Neural cell (in vitro differentiated cells): ENCODE measurements around the gene PEX11B. TPM values are rescaled to one million over a fixed set of nuclear protein-coding genes. Genes with fewer than 3 reads are reported as not detected.
A peak's percentile ranks its signal among the peaks of the same experiment; 100 is the strongest.

ENCODE experiments used
- H2AFZ ChIP-seq: fragments of 200-600, 300-800 bp; sonication (generic), shearing (Covaris generic); 2 replicates; pipeline ENCODE4 v1.6.0; 2014; ENCODE audit warnings: low read depth, mild to moderate bottlenecking, antibody characterized with exemption, low read length, moderate library complexity
- H3F3A ChIP-seq: fragments of 200-600 bp; shearing (Covaris generic); 2 replicates; pipeline ENCODE4 v1.6.1; 2016; ENCODE audit warnings: mild to moderate bottlenecking, moderate library complexity, mixed read lengths, antibody characterized with exemption, low read length; ENCODE audit not compliant: insufficient read depth, poor library complexity, severe bottlenecking
- H3K27ac ChIP-seq: fragments of 200-600, 300-800 bp; sonication (generic), shearing (Covaris generic); 2 replicates; pipeline ENCODE4 v1.5.1; 2014; ENCODE audit warnings: mild to moderate bottlenecking, low read length, moderate library complexity
- H3K27me3 ChIP-seq: fragments of 300-800, 200-600 bp; sonication (generic), shearing (Covaris generic); 2 replicates; pipeline ENCODE4 v1.6.0; 2014; ENCODE audit warnings: mild to moderate bottlenecking, low read depth, low read length, moderate library complexity; ENCODE audit not compliant: insufficient read depth
- H3K36me3 ChIP-seq: fragments of 300-800, 200-600 bp; sonication (generic), shearing (Covaris generic); 2 replicates; pipeline ENCODE4 v1.5.1; 2014; ENCODE audit warnings: mild to moderate bottlenecking, antibody characterized with exemption, low read length, moderate library complexity; ENCODE audit not compliant: insufficient read depth
- H3K4me2 ChIP-seq: fragments of 300-800, 200-600 bp; sonication (generic), shearing (Covaris generic); 2 replicates; pipeline ENCODE4 v1.6.0; 2014; ENCODE audit warnings: mild to moderate bottlenecking, low read length
- H3K4me3 ChIP-seq: fragments of 300-800, 200-600 bp; sonication (generic), shearing (Covaris generic); 2 replicates; pipeline ENCODE4 v1.5.1; 2014; ENCODE audit warnings: mild to moderate bottlenecking, low read length, moderate library complexity
- H3K79me2 ChIP-seq: fragments of 200-600 bp; shearing (Covaris generic); replicated peaks from 2 replicates; pipeline ENCODE4 v1.6.0; 2014; ENCODE audit warnings: mild to moderate bottlenecking, low read length, moderate library complexity; ENCODE audit not compliant: insufficient read depth
- H3K9ac ChIP-seq: fragments of 300-800, 200-600 bp; sonication (generic), shearing (Covaris generic); 2 replicates; pipeline ENCODE4 v1.6.1; 2016; ENCODE audit warnings: mild to moderate bottlenecking, low read length, mixed read lengths
- H3K9me2 ChIP-seq: fragments of 200-600 bp; shearing (Covaris generic); 2 replicates; pipeline ENCODE4 v1.6.1; 2016; ENCODE audit warnings: mild to moderate bottlenecking, low read length, mixed read lengths; ENCODE audit not compliant: insufficient read depth
- H3K9me3 ChIP-seq: fragments of 200-600, 300-800 bp; sonication (generic), shearing (Covaris generic); 2 replicates; pipeline ENCODE4 v1.6.1; 2016; ENCODE audit warnings: mild to moderate bottlenecking, mixed run types, low read length, moderate library complexity, mixed read lengths
- H4K20me1 ChIP-seq: fragments of 200-600 bp; shearing (Covaris generic); 2 replicates; pipeline ENCODE4 v1.6.1; 2016; ENCODE audit warnings: mild to moderate bottlenecking, mixed run types; ENCODE audit not compliant: insufficient read depth
- EP300 ChIP-seq: fragments of 450-650 bp; conservative IDR thresholded peaks from 2 replicates; pipeline ENCODE4 v1.6.1; 2014; ENCODE audit warnings: antibody characterized with exemption, mild to moderate bottlenecking, moderate library complexity; ENCODE audit not compliant: poor library complexity, severe bottlenecking
- EZH2 ChIP-seq: fragments of 200-600, 300-800 bp; shearing (Covaris generic), sonication (generic); IDR thresholded peaks from 2 replicates; pipeline ENCODE4 v1.6.1; 2014; ENCODE audit warnings: antibody characterized with exemption, low read length, borderline replicate concordance, mild to moderate bottlenecking; ENCODE audit not compliant: insufficient read depth, poor library complexity, severe bottlenecking
- MXI1 ChIP-seq: fragments of 450-650 bp; conservative IDR thresholded peaks from 2 replicates; pipeline ENCODE4 v1.6.1; 2014; ENCODE audit warnings: antibody characterized with exemption, mild to moderate bottlenecking; ENCODE audit not compliant: poor library complexity, severe bottlenecking
- POLR2AphosphoS5 ChIP-seq: IDR thresholded peaks from 2 replicates; pipeline ENCODE4 v1.6.1; 2012
- RAD21 ChIP-seq: fragments of 450-650 bp; conservative IDR thresholded peaks from 2 replicates; pipeline ENCODE4 v1.6.1; 2014; ENCODE audit warnings: antibody characterized with exemption, mild to moderate bottlenecking, moderate library complexity
- SMC3 ChIP-seq: fragments of 450-650 bp; conservative IDR thresholded peaks from 2 replicates; pipeline ENCODE4 v1.6.1; 2014; ENCODE audit warnings: antibody characterized with exemption, mild to moderate bottlenecking, moderate library complexity; ENCODE audit not compliant: poor library complexity
- TAF1 ChIP-seq: IDR thresholded peaks from 2 replicates; pipeline ENCODE4 v1.6.1; 2012; ENCODE audit warnings: low read depth
- polyA minus RNA-seq: library from RNA; depleted of rRNA, polyadenylated mRNA; stranded (reverse); fragments of >200 nt; gene quantifications from 2 replicates; pipeline ENCODE4 v1.2.3, GENCODE V29; 2014
- polyA plus RNA-seq: library from polyadenylated mRNA; depleted of rRNA; stranded (reverse); fragments of >200 nt; gene quantifications from 2 replicates; pipeline ENCODE4 v1.2.3, GENCODE V29; 2014
- TF ChIP-seq, protein P1 (sequence below): fragments of 450-650 bp; IDR thresholded peaks from 2 replicates; pipeline ENCODE4 v1.5.1; 2014; ENCODE audit warnings: antibody characterized with exemption, mild to moderate bottlenecking, moderate library complexity; ENCODE audit not compliant: poor library complexity, severe bottlenecking
- TF ChIP-seq, protein P2 (sequence below): IDR thresholded peaks from 2 replicates; pipeline ENCODE4 v1.6.1; 2012; ENCODE audit warnings: borderline replicate concordance

The PEX11B gene, protein sequence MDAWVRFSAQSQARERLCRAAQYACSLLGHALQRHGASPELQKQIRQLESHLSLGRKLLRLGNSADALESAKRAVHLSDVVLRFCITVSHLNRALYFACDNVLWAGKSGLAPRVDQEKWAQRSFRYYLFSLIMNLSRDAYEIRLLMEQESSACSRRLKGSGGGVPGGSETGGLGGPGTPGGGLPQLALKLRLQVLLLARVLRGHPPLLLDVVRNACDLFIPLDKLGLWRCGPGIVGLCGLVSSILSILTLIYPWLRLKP
- polyA plus RNA-seq, result 49.5 and 52.4 TPM in 2 replicates
- 32.5 and 35.1 TPM in 2 replicates for polyA minus RNA-seq

DNA sequence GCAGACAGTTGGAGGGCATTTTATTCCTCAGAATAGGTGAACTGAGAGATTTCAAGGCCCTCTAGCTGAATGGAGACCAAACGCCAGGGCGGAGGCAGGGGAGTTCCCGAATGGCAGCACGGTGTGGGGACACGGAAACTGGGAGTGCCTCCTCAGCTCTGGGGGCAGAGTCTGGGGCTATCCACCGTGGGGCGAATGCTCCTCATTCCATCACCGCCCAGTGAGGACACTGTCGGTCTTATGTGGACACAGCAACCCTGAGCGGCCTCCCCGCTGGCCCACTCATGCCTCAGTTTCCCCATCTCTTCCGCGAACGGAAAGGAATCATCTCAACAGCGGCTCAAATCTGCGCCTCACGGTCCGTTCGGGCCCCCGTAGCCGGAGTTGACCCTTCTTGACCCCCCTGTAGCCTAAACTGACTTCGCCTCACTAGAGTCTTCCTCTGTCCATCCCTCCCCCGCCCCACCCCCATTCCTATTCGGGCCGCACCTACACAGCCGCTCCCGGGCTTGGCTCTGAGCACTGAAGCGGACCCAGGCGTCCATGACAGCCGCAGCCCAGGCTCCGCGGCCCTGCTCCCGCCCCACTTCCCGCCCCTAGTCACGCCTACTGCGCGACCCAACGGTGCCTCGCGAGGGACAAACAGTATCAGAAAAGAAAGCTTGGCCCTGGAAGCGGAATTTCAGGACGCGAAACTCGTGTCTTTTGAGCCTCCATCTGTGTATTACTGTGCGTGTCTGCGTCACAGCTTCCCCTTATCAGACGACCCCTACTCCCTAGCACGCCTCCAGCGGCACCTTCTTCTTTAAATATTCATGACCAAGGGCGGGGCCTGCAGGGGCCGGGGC is at the start of gene PEX11B:
Gene PEX11B, minus strand, starts transcription at position 574 of the 848 bp plus-strand sequence. Its CDS starts 29 bp downstream, at position 545.
- H3K9ac ChIP-seq, result peak within 1 kb of the TSS; percentile 74
- no peaks in the 10 kb centered on the region for H3K79me2 ChIP-seq
- no peaks in the 10 kb centered on the region for H3K27me3 ChIP-seq
- H3K4me3 ChIP-seq, result peak within 1 kb of the TSS; percentile 79
- H4K20me1 ChIP-seq, result no peaks in the 10 kb centered on the region
- H3K9me2 ChIP-seq, result no peaks in the 10 kb centered on the region
- H3K4me2 ChIP-seq, result peak within 1 kb of the TSS; percentile 87
- H2AFZ ChIP-seq, result peak within 1 kb of the TSS; percentile 71
- H3F3A ChIP-seq, result no peaks in the 10 kb centered on the region
- H3K27ac ChIP-seq, result peak within 1 kb of the TSS; percentile 73
- H3K9me3 ChIP-seq, result no peaks in the 10 kb centered on the region
- no peaks in the 10 kb centered on the region for H3K36me3 ChIP-seq
- TF ChIP-seq RAD21 (no peak), EP300 (no peak), SMC3 (no peak), MXI1 (peak; percentile 89), POLR2AphosphoS5 (peak; percentile 66), EZH2 (no peak)
- TF ChIP-seq, protein P1, sequence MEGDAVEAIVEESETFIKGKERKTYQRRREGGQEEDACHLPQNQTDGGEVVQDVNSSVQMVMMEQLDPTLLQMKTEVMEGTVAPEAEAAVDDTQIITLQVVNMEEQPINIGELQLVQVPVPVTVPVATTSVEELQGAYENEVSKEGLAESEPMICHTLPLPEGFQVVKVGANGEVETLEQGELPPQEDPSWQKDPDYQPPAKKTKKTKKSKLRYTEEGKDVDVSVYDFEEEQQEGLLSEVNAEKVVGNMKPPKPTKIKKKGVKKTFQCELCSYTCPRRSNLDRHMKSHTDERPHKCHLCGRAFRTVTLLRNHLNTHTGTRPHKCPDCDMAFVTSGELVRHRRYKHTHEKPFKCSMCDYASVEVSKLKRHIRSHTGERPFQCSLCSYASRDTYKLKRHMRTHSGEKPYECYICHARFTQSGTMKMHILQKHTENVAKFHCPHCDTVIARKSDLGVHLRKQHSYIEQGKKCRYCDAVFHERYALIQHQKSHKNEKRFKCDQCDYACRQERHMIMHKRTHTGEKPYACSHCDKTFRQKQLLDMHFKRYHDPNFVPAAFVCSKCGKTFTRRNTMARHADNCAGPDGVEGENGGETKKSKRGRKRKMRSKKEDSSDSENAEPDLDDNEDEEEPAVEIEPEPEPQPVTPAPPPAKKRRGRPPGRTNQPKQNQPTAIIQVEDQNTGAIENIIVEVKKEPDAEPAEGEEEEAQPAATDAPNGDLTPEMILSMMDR, result no peak
- TF ChIP-seq, protein P2, sequence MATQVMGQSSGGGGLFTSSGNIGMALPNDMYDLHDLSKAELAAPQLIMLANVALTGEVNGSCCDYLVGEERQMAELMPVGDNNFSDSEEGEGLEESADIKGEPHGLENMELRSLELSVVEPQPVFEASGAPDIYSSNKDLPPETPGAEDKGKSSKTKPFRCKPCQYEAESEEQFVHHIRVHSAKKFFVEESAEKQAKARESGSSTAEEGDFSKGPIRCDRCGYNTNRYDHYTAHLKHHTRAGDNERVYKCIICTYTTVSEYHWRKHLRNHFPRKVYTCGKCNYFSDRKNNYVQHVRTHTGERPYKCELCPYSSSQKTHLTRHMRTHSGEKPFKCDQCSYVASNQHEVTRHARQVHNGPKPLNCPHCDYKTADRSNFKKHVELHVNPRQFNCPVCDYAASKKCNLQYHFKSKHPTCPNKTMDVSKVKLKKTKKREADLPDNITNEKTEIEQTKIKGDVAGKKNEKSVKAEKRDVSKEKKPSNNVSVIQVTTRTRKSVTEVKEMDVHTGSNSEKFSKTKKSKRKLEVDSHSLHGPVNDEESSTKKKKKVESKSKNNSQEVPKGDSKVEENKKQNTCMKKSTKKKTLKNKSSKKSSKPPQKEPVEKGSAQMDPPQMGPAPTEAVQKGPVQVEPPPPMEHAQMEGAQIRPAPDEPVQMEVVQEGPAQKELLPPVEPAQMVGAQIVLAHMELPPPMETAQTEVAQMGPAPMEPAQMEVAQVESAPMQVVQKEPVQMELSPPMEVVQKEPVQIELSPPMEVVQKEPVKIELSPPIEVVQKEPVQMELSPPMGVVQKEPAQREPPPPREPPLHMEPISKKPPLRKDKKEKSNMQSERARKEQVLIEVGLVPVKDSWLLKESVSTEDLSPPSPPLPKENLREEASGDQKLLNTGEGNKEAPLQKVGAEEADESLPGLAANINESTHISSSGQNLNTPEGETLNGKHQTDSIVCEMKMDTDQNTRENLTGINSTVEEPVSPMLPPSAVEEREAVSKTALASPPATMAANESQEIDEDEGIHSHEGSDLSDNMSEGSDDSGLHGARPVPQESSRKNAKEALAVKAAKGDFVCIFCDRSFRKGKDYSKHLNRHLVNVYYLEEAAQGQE, result no peak

DNA sequence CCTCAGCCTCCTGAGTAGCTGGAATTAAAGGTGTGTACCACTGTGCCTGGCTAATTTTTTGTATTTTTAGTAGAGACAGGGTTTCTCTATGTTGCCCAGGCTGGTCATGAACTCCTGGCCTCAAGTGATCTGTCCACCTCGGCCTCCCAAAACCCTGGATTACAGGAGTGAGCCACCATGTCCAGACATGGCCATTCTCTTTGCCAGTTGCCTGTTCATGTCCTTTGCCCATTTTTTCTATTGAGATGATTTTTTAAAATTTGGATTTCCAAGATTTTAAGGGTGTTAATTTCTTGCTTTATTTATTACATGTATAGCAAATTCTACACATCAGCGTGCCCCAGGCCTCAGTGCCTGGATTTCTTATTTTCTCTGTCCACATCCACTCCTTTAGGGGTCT is 48.8 kb upstream of the PEX11B start:
- Histone ChIP-seq H3K9ac (no peak overlapping the region), H3K36me3 (no peaks in the 10 kb centered on the region), H4K20me1 (no peaks in the 10 kb centered on the region), H3K9me3 (no peaks in the 10 kb centered on the region), H3K27me3 (peaks cover under 1% of the 10 kb centered on the region), H3K27ac (no peak overlapping the region), H3K9me2 (no peaks in the 10 kb centered on the region), H3K4me3 (no peak overlapping the region), H3K79me2 (no peaks in the 10 kb centered on the region), H3K4me2 (no peak overlapping the region), H3F3A (peaks cover 7% of the 10 kb centered on the region), H2AFZ (no peak overlapping the region)
- TF ChIP-seq TAF1 (no peak), EZH2 (no peak), SMC3 (no peak), POLR2AphosphoS5 (no peak), MXI1 (no peak), EP300 (no peak)
- TF ChIP-seq, protein P1, result no peak
- TF ChIP-seq, protein P2, result no peak
